ENCODE measurements around the gene MTUS2. TPM values are rescaled to one million over a fixed set of nuclear protein-coding genes. Genes with fewer than 3 reads are reported as not detected.

MTUS2 gene
- total RNA-seq, 6 donors from 2014 or later: 0.11 to 1.6 (median 0.20) TPM; not detected in 1

DNA sequence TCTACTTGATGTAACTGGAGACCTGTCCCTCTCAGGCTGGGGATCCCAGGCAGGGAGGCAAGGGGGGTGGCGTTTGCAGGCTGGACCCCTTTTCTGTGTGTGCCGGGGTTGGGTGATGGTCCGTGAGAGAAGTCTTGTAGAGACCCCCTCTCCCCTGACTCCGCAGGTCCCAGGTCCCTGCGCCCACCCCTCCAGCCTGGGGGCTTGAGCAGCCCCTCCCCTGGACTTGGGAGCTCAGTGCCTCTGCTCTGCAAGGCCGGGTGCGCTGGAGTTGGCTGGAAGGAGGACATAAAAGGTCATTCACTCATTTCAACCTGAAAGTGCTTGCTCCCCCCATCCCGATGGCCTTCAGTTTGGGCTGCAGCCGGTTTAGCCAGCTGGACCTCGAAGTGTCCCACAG lies 685.8 kb downstream of the MTUS2 start:
- WGBS, 2 donors: 73 to 81% methylated on average over 3 to 10 of the region's 10 CpGs
- H3K4me3 ChIP-seq: no peak overlapping the region
- H3K9me3 ChIP-seq: no peaks in the 10 kb centered on the region
- no peak for DNase-seq
- no peak for ATAC-seq (ENCODE audit: low FRiP score in 2 of 2)
- no peak overlapping the region for H3K27ac ChIP-seq
- H3K27me3 ChIP-seq: peaks cover 0 to 3% (median 0%) of the 10 kb centered on the region in 4 donors
- peaks cover 0 to 9% (median 2%) of the 10 kb centered on the region in 4 donors for H3K4me1 ChIP-seq
- TF ChIP-seq EP300 (IDR thresholded peaks at IDR 0.05) (no peak), POLR2AphosphoS5 (IDR thresholded peaks at IDR 0.05) (no peak), POLR2A (IDR thresholded peaks at IDR 0.05) (no peak)
- TF ChIP-seq, protein P1, sequence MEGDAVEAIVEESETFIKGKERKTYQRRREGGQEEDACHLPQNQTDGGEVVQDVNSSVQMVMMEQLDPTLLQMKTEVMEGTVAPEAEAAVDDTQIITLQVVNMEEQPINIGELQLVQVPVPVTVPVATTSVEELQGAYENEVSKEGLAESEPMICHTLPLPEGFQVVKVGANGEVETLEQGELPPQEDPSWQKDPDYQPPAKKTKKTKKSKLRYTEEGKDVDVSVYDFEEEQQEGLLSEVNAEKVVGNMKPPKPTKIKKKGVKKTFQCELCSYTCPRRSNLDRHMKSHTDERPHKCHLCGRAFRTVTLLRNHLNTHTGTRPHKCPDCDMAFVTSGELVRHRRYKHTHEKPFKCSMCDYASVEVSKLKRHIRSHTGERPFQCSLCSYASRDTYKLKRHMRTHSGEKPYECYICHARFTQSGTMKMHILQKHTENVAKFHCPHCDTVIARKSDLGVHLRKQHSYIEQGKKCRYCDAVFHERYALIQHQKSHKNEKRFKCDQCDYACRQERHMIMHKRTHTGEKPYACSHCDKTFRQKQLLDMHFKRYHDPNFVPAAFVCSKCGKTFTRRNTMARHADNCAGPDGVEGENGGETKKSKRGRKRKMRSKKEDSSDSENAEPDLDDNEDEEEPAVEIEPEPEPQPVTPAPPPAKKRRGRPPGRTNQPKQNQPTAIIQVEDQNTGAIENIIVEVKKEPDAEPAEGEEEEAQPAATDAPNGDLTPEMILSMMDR (IDR thresholded peaks at IDR 0.05): no peak
- H3K36me3 ChIP-seq: no peaks in the 10 kb centered on the region

DNA sequence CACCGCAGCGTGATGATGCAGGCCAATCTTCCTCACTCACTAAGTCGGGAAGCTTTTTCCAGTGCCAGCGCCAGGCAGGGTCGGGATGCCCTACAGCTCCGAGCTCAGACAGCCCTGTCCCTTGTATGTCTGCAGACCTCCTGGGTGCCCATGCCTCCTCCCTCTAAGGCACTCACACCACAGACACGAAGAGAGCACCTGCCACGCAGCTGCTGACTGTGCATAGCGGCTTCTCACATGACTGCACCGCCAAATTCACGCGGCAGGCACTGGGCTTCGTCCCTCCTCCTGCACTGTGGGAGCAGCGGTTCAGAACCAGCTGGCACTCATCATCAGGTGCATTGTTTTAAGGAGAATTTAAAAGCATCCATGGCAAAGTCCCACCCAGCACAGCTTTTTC lies 687.2 kb downstream of the MTUS2 start:
- Histone ChIP-seq H3K27me3 (peaks cover 0 to 3% (median 0%) of the 10 kb centered on the region in 4 donors), H3K4me3 (no peak overlapping the region), H3K27ac (no peak overlapping the region), H3K9me3 (no peaks in the 10 kb centered on the region), H3K4me1 (peaks cover 0 to 9% (median 2%) of the 10 kb centered on the region in 4 donors), H3K36me3 (no peaks in the 10 kb centered on the region)
- TF ChIP-seq POLR2AphosphoS5 (IDR thresholded peaks at IDR 0.05): no peak
- TF ChIP-seq, protein P1 (IDR thresholded peaks at IDR 0.05): no peak
- no peak for TF ChIP-seq EP300 (IDR thresholded peaks at IDR 0.05)
- no peak for TF ChIP-seq POLR2A (IDR thresholded peaks at IDR 0.05)
- DNase-seq (no peak), ATAC-seq (ENCODE audit: low FRiP score in 2 of 2) (no peak)
- WGBS, 2 donors: 73 to 74% methylated on average over 6 to 14 of the region's 14 CpGs

DNA sequence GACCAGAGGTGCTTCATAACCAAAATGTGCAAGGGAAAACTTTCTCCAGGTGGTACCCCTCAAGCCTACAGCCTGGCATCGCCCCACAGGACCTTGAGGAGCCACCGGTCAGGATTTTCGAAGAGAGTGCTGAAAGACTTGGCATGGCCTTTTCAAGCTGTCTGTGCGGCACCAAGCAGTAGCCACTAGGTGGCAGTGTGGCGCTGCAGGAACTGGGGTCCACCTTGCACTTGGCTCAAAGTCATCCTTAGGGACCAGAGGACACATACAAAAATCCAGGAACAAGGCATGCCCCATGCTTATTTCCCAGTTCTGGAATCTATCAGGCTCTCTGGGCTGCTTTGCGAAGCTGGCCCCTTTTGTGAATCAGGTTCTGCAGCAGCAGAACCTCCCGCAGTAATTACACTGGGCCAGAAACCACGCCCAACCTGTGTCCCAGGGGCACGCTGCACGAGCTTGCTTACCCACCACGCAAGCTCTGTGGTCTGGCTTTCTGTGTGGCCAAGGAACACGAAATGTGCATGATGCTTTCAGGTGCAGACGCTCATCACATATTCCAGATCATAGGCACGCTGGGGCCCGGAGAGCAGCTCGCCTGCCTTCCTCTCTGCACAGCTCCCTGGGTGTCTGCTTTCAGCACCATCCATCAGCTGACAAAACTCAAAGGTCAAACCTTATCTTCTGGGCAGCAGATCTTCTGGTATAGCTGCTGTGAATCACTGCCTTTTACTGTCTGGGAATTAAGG lies 688.2 kb downstream of the MTUS2 start:
- Histone ChIP-seq H3K36me3 (no peaks in the 10 kb centered on the region), H3K4me1 (peaks cover 0 to 5% (median 0%) of the 10 kb centered on the region in 4 donors), H3K27me3 (no peaks in the 10 kb centered on the region), H3K27ac (no peak overlapping the region), H3K9me3 (no peaks in the 10 kb centered on the region), H3K4me3 (no peak overlapping the region)
- DNase-seq (peak in 1 of 2 donors; percentile 79), ATAC-seq (ENCODE audit: low FRiP score in 2 of 2) (peak; percentile 74 to 89)
- TF ChIP-seq POLR2A (IDR thresholded peaks at IDR 0.05): no peak
- TF ChIP-seq, protein P1 (IDR thresholded peaks at IDR 0.05): peak; percentile 81 to 93 (median 88)
- WGBS, 2 donors: 44 to 72% methylated on average over 5 to 14 of the region's 16 CpGs

DNA sequence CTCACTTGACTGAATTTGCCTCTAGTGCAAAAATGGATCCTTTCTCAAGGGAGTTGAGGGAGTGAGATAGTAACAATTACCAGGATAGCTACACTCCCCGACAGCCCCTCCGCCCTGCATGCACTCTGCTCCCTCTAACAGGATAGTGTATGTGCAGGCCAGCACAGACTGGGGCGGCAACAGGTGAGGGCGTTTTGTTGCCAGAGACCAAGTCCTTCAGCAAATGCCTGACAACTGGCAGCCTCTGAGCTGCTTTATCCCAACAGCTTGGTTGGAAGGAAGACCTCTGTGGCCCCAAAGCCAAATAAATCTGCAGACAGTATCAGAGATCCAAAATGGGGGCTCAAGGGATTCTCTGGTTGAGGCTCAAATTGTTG lies 688.7 kb downstream of the MTUS2 start:
- no peak for ATAC-seq (ENCODE audit: low FRiP score in 2 of 2)
- TF ChIP-seq EP300 (IDR thresholded peaks at IDR 0.05): no peak
- TF ChIP-seq, protein P1 (IDR thresholded peaks at IDR 0.05): no peak
- no peak for TF ChIP-seq POLR2AphosphoS5 (IDR thresholded peaks at IDR 0.05)
- H3K4me3 ChIP-seq: no peak overlapping the region
- H3K4me1 ChIP-seq: peaks cover 0 to 5% (median 0%) of the 10 kb centered on the region in 4 donors
- WGBS, 2 donors: 64 to 100% methylated on average over 4 of the region's 4 CpGs
- DNase-seq: no peak
- H3K27ac ChIP-seq: no peak overlapping the region
- H3K27me3 ChIP-seq: no peaks in the 10 kb centered on the region
- H3K36me3 ChIP-seq: peaks cover 0 to 3% (median 0%) of the 10 kb centered on the region in 4 donors
- no peaks in the 10 kb centered on the region for H3K9me3 ChIP-seq
